ENCODE measurements around the gene KIF5C. TPM values are rescaled to one million over a fixed set of nuclear protein-coding genes. Genes with fewer than 3 reads are reported as not detected.

Gene KIF5C
- total RNA-seq, 1 donor from 2014 or later = 2.3 TPM

DNA sequence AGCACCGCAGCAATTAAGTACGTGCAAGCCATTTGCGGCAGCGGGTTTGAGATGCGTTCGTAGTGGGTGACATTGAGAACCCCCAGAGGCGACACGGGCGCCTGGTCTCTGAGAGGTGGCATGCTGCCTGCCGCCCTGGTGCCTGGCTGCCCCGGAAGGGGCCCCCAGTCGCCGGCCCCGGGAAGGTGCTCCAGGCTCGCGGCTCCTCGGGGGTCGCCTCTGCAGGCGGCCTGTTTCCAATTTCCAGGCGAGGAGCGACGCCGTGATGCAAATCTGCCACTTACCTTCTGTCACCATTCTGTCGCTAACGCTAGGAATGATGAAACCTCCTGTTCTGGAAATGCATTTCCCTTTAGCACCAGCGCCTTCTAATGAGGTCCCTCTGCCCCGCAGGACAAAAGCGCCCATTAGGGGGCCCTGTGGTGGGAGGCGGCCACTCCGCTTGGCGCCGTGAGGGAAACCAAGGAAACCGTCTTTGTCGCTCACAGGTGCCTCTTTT, 13.0 kb downstream of the KIF5C start:
- no peak for DNase-seq

DNA sequence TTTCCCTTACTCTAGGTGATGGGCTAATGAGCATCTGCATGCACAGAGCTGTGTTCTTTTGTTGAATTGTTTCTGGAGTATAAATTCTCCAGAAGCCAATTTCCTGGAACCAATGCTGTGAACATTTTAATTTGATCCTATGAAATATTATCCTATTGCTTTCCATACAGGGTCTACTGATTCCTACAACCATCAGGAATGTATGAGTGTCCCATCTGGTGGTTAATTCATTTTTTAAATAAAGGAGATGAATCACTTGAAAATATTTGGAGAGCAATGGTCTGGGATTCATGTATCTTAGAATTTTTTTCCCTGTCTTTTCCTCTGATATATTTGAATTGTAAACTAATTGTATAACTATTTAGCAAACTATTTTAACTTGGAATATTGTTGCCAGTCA, 14.0 kb downstream of the KIF5C start:
- no peak for DNase-seq

- DNase-seq = no peak
Measured at GRCh38 chr2:148893906-148894305, 18.9 kb downstream of the KIF5C start.

GRCh38 chr2:148896136-148896535, 21.1 kb downstream of the KIF5C start:
- DNase-seq = no peak

- no peak for DNase-seq
Measured at GRCh38 chr2:148899638-148900318, 24.8 kb downstream of the KIF5C start.

DNA sequence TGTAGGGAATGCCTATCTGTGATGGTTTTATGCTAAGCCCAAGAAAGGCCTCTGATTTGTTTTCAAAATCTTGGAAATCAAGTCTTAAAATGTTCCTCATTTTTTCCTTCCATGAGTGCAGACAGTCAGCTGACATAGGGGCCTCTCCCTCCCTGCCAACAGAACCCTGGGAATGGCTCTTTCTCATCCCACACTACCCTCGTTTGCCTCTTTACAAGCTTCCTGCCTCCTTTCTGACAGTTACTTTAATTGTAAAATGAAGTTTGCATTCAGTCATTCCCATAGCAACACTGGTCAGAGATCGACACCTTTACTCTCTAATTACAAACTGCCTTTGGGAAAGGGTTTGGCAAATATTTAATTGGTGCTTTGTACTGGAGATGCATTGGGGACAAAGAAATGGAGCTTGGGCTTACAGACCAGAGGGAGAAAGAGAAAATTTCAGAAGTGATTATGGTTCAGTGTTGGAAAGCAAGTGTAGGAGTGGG, 25.4 kb downstream of the KIF5C start:
- no peak for DNase-seq

DNA sequence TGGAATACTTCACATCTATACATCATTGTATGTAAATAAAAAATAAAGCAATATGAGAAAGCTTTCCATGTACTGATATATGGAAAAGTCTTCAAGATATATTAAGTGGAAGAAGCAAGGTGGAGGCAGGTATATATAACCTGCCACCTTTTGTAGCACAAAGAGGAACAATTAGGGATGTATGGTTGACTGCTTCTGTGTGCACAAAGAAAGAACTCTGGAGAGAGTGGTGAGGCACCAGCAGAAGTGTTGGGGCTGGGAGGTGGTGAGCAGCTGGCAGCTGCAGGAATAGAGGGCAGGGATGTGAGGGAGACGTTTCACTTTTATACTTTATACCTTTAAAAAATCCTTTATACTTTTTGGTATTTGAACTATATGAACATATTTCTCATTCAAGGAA, 26.1 kb downstream of the KIF5C start:
- no peak for DNase-seq

- no peak for DNase-seq
Measured at GRCh38 chr2:148902798-148903197, 27.8 kb downstream of the KIF5C start.

DNA sequence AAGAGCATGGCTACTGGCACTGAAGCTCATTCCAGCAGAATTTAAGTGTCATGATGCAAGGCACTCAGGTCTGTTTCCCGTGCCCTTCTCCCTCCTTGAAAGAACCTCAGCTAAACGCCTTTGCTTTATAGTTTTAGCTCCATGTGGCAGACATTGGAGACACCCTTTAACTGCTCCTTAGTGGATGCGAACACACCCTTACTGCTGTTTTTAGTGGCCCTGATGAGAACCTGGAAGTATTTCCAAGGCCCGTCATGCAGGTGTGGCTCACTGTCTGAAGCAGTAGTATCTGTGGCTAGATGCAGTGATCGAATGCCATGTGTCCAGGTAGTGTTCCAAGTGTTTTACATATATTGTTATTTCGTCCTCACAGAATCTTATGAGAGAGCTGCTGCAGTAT, 28.3 kb downstream of the KIF5C start:
- no peak for DNase-seq

DNA sequence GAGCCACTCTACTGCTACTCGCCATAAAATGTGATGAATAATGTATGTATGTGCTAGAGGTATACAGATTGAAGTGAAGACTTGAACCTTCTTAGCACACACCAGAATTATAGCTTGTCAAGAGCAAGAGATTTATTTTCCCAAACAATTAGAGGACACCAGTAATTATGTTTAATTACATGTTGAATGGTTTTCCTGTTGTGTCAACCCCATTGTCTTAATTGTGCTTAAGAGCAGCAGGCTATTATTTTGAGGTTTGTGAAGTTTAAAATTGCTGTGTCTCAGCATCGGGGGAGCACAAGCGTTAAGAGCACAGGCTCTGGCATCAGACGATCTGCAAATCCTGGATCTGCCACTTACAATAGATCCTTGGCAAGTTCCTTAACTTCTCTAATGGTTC, 29.0 kb downstream of the KIF5C start:
- DNase-seq = no peak

DNA sequence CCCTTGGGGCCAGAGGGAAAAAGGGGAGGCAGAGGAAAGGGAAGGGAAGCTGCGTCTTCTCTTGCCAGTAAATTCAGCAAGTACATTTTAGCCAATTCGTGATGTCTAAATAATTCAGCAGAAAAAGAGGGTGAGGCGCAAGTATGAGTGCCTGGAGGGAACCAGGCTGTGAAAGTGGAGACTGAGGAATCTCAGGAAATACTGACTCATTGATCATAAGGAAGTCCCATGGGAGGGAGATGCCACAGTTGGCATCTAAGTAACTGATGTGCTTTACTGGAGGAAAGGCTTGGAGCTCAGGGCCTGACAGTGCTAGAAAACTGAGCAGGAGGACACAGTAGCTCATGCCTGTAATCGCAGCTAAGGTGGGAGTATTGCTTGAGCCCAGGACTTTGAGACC, 31.1 kb downstream of the KIF5C start:
- DNase-seq = no peak

GRCh38 chr2:148907085-148907785, 32.2 kb downstream of the KIF5C start:
- DNase-seq = no peak

GRCh38 chr2:148909114-148909513, 34.1 kb downstream of the KIF5C start:
- DNase-seq = no peak

DNA sequence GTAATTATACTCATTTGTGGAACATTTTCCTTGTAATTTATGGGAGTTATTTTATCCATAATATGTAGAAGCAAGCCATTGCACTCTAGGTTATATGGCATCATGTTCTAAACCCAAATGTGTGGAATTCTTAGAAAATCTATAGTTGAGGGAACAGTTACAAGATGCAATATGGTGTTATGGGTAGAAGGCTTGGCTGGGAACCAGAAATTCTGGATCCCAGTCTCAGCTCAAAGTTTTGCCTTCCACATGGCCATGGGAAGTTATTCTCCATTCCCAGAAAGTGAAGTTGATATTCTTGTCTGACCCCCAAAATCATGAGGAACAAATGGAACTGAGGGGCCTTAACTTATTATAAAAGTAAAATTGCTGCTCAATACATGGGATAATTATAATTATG, 38.0 kb downstream of the KIF5C start:
- no peak for DNase-seq

- no peak for DNase-seq
Measured at GRCh38 chr2:148913492-148913891, 38.5 kb downstream of the KIF5C start.

GRCh38 chr2:148914463-148914862, 39.4 kb downstream of the KIF5C start:
- peak; percentile 44 for DNase-seq

DNA sequence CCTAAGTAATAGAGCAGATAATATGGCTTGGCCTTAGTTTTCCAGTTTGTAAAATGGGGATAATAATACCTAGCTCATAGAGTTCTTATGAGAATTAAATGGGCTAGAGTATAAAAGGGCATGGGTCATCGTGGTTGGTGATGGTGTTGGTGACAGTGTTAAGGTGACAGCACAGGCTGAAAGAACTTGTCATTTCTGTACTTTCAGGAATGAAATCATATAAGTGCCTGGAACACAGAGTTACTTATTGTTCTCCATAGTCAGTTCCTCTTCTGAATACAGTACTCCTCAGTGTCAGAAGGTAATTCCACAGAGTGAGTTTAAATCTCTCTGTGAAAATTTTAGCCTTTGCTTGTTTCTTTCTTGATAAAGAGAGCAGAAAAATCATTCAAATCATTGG, 42.4 kb downstream of the KIF5C start:
- DNase-seq = no peak

DNA sequence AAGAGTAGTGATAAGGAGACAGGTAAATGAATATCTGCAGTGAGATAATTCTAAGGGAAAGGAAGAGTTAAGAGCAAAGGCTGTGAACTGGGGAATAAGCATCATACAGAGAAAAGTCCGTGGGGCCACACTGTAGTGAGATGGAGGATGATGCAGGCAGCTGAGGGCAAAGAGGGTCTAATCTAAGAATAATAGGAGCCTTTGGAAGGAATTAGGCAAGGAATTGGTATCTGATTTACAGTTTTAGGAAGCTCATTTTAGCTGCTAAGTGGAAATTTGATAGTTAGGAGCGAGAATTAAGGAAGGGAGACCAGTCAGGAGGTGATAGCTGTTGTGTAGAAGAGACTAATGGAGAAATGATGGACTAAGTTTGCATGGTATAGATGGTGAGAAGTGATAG, 43.5 kb downstream of the KIF5C start:
- no peak for DNase-seq

- no peak for DNase-seq
Measured at GRCh38 chr2:148920559-148920958, 45.5 kb downstream of the KIF5C start.

DNA sequence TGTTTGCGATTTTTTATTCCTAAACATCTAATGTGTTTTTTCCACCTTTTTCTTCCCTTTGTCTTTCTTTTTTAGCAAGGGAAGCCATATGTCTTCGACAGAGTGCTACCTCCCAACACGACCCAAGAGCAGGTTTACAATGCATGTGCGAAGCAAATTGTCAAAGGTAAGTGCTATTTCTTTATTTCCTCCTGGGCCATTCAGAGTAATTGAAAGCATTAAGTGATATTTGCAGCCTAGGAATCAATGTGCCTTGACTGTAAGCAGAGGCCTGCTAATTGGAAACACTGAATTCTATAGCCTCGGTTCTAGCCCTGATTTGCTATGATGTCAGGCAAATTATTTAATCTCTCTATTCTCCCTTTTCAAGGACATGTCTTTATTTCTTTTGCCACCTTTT, 47.0 kb downstream of the KIF5C start:
- DNase-seq = no peak

GRCh38 chr2:148922776-148923475, 47.9 kb downstream of the KIF5C start:
- no peak for DNase-seq

- DNase-seq = no peak
Measured at GRCh38 chr2:148924514-148925178, 49.6 kb downstream of the KIF5C start.
